Adipose tissue (tissue), 3 donors: ENCODE data around the gene DCTN2. TPM values are rescaled to one million over a fixed set of nuclear protein-coding genes. Genes with fewer than 3 reads are reported as not detected.
"Not testable (repeated sequence)": the region's sequence is repeated elsewhere in the genome, so short reads cannot be mapped to it uniquely, and the experiment has no call there.

Experiments
- H3K27ac ChIP-seq: one replicate; pipeline ENCODE4 v1.5.1; 2013; ENCODE audit warnings: low read depth, low read length
- WGBS, 3 donors: extraction: QIAGEN DNeasy Blood & Tissue Kit; methylation state at CpG; one replicate each; pipeline ENCODE4 v1.1.7; 2013; 5-methylcytosine and 5-hydroxymethylcytosine counted together
- polyA plus RNA-seq, 3 donors: library from polyadenylated mRNA; stranded (reverse); fragments of 200-250 nt; gene quantifications; one replicate each; pipeline ENCODE4 v1.2.3, GENCODE V29; 2013
- donor health status: healthy with polysubstance abuse.
- donor health status: Bipolar disorder and iron deficiency.
- donor health status: healthy.

The DCTN2 gene
- polyA plus RNA-seq, 3 donors, result 88.6 to 95.1 (median 93.2) TPM

DNA sequence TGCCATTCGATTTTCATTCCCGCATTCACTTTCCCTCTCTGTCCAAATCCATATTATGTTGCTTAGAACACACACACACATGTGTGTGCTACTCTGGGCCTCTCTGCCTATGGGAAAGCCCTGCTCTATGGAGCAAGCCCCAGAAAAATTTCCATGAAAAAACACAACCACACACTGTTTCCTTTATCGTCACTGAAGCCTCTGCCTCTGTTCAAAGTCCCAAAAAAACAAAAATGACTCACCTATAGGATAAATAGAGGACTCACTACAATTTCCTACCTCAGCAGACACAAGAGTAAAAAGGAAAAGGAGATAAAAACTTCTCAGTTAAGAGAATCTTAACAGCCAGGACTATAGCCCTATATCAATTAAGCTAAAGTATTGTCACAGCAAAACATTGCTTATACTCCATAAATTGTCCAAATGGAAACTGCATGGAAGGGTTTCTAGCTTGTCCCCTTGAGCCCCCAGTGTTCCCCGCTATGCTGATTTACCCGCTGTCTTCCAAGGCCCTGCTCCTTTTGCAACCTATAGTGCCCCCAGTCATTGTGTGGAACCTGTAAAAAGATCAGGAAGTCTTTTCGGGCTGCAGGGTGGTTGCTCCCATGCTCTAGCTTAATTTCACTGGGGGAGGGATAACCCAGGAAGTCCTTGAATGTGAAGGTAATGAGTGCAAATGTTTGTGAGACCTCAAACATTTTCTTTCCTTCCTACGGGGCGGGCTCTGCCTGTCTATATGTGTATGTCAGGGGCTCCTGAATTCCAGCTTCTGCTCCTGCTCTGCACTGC is 32.9 kb upstream of the DCTN2 start:
- H3K27ac ChIP-seq, result no peak overlapping the region
- WGBS, 3 donors, result 80 to 89% (median 88%) methylated on average over 8 of the region's 8 CpGs

DNA sequence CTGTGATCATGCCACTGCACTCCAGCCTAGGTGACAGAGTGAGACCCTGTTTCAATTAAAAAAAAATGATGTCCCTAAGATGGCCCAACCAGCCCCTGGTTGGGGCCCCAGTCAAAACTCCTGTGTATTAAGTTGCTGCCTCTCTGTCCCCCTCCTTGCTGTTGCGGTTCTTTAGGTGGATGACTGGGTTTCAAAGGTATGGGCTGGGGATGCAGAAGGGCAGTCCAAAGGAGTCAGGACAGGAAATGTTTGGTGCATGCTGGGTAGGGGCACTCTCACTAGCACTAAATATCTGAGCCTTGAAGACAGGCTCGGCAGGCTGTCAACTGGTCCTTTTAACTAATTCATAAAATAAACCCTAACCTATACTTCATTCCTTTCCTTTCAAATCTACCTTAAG is 32.0 kb upstream of the DCTN2 start:
- 73 to 87% (median 84%) methylated on average over 2 of the region's 2 CpGs for WGBS, 3 donors
- H3K27ac ChIP-seq, result no peak overlapping the region

DNA sequence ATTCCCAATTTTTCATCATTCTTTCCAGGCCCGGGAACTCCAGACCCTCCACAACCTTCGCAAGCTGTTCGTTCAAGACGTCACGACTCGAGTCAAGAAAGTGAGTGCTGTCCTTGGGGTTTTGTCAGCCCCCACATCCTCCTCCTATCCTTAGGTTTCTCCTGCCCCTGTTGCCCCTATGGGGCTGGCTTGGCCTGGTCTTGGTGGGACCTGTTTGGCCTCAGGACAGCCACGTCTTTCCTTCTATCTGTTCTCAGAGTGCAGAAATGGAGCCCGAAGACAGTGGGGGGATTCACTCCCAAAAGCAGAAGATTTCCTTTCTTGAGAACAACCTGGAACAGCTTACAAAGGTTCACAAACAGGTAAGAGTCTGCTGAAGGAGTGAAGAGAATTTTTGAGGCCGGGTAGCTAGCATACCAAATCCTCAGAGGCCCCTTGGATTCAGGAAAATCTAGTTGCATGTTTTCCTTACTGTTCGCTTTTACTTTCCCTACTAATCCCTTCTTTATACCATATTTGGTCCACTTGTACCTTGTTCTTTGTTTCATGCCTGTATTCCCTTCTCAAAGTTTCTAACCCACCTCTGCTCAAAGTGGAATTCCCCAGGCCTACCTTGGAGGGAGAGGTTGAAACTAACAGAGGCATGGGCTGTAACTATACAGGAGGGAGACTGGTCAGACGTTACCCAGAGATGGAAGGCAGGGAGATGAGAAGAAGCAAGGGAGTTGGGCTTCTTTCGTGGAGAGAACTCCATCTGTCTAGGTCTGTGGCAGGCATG is 31.2 kb upstream of the DCTN2 start:
- no peak overlapping the region for H3K27ac ChIP-seq
- WGBS, 3 donors, result 80 to 88% (median 87%) methylated on average over 12 of the region's 12 CpGs

DNA sequence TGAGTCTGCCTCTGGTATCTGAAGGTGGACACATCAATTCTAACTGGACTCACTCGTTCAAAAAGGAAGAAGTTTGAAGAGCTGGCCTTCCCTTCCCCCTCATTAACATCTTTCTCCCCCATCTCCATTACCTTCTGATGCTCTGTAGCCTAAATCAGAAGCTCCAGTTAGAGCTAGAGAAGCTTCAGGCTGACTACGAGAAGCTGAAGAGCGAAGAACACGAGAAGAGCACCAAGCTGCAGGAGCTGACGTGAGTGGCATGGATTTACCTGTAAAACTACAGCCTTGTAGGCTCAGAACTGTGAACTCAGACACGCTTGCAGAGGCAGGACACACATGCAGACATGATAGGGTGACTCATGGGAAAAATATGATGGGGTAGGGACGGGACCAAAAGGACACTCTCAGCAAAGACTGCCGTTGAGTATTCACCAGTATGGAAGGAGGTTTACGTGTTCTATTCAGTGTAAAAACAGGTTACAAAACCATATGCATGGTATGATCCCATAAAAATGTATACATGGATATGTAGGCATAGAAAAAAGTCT is 29.7 kb upstream of the DCTN2 start:
- no peak overlapping the region for H3K27ac ChIP-seq
- 76 to 79% (median 78%) methylated on average over 9 of the region's 9 CpGs for WGBS, 3 donors

DNA sequence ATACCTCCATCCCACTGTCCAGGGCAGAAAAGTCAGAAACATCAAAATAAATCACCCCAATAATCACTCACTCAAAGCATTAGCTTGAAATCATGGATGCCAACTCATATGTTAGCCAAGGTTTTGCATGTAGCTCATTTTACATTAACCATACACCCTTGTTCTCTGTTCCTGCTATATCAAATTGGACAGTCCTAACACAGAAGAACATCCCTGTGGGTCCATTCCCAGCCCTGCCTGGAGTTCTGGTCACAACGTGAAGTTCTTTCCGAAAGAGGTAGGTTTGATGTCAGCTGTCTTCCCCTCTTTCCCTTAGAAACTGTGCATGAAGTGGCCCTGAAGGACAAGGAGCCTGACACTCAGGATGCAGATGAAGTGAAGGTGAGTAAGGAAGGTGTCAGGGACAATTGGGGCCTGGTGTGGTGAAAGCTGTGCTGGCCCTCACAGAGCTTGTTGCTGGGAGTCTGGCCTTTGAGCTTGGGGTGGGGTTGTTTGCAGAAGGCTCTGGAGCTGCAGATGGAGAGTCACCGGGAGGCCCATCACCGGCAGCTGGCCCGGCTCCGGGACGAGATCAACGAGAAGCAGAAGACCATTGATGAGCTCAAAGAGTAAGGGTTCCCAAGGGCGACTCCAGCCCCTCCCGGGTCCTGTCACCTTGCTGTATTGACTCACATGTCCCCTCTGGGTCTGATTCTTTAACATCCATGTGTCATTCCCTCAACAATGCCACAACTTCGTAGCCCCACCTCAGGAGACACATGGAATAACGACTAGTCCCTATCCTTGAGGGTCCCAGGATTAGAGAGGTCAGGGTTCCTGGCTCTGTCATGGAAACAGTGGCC is 29.0 kb upstream of the DCTN2 start:
- no peak overlapping the region for H3K27ac ChIP-seq
- 73 to 87% (median 86%) methylated on average over 12 of the region's 12 CpGs for WGBS, 3 donors

DNA sequence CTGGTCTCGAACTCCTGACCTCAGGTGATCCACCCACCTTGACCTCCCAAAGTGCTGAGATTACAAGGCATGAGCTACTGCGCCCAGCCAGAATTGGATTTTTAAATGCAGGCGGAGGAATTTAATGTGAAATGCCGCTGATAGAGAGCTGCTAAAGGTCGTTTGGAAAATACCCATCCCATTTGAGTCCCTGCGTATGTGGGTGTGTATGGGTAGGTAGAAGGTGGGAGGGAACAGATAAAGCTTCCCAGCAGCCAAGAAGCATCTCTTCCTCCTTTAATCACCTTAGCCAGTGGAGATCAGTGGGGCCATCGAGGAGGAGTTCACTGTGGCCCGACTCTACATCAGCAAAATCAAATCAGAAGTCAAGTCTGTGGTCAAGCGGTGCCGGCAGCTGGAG is 27.8 kb upstream of the DCTN2 start:
- 81 to 89% (median 88%) methylated on average over 10 of the region's 10 CpGs for WGBS, 3 donors

DNA sequence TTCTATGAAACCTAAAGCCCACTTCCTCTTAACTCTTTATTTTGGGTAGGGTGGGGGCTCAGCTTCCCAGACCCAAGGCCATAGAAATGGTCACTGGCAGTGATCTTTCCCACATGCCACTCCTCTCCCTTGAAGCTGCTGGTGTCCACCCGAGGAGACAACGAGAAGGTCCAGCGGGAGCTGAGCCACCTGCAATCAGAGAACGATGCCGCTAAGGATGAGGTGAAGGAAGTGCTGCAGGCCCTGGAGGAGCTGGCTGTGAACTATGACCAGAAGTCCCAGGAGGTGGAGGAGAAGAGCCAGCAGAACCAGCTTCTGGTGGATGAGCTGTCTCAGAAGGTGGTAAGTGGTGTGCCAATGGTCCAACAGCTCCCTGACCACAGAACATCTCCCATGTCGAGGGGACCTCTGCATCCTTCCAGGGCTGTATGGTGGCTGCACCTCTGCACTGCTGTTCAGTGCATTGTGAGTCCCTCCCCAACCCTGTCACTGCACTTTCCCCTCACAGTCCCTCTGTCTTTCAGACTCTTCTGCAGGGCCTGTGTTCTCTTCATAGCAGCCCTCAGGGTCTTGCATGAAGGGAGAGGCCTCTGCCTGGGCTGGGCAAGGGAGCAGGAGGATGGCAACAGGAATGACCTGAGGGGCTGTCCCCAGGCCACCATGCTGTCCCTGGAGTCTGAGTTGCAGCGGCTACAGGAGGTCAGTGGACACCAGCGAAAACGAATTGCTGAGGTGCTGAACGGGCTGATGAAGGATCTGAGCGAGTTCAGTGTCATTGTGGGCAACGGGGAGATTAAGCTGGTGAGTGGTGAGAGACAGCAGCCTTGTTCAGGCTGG is 25.2 kb upstream of the DCTN2 start:
- WGBS, 3 donors, result 84 to 90% (median 86%) methylated on average over 12 of the region's 12 CpGs
- no peak overlapping the region for H3K27ac ChIP-seq

More for the DNA sequence above, 27.8 kb upstream of the DCTN2 start:
- no peak overlapping the region for H3K27ac ChIP-seq

DNA sequence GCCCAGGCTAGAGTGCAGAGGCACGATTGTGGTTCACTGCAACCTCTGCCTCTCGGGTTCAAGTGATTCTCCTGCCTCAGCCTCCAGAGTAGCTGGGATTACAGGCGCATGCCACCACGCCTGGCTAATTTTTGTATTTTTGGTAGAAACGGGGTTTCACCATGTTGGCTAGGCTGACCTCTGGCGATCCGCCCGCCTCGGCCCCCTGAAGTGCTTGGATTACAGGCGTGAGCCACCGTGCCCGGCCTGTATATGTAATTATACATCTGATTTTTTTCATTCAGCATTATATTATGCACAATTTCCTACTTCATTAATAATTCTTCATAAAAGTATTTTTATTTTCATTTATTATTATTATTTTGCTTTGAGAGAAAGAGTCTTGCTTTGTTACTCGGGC is 23.4 kb upstream of the DCTN2 start:
- WGBS, 3 donors, result 85 to 90% (median 87%) methylated on average over 13 of the region's 13 CpGs
- H3K27ac ChIP-seq, result not testable (repeated sequence)

DNA sequence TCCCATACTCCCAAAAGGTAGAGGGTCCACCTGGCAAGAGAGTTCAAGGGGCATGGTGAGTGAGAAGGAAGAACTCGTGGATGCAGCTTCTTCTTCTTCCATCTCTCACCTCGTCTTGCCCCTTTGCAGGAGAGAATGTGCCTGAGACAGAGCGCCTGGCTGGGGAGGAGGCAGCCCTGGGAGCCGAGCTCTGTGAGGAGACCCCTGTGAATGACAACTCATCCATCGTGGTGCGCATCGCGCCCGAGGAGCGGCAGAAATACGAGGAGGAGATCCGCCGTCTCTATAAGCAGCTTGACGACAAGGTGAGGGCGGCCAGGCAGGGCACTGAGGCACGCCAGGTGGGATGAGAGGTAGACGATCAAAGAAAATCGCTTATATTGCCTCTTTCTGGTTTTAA is 22.9 kb upstream of the DCTN2 start:
- H3K27ac ChIP-seq, result no peak overlapping the region
- 82 to 89% (median 86%) methylated on average over 18 of the region's 18 CpGs for WGBS, 3 donors

DNA sequence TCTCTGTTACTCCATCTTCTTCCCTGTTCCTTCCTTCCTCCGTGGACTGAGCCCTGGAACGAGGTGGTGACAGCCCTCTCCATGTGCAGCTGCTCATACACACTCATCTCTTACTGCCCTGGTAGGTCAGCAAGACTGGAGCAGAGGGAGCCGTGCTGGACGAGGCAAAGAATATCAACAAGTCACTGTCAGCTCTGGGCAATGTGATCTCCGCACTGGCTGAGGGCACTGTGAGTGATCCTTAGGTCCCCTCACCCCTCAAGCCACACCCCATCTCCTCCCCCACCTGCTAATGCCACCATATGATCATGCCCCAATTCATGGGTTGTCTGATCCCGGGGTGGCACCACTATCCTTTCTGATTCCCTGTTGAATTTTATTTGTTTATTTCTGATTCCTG is 21.8 kb upstream of the DCTN2 start:
- WGBS, 3 donors, result 68 to 74% (median 70%) methylated on average over 6 of the region's 6 CpGs
- H3K27ac ChIP-seq, result no peak overlapping the region

DNA sequence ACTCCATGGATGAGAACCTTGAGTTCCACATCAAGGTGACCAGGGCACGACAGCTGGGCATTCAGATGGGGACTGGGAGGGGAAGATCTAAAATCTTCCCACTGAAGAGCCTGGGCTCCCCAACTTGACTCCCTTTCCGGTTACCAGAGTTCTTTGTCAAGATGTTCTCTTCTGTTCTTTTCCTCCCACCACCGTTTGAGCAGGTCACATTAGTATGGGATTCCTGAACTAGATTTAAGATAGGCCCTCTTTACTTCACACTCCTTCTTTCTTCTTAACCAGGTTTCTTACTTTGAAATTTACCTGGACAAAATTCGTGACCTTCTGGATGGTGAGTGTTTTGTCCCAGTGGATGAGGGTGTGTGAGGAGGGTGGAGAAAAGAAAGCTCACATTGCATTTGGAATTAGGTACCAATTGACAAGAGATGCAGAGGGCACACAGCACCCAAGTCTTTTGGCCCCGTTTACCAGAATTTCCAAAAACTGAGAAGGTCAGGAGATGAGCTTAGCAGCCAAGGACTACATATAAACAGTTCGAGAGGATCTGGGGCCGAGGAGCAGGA is 17.3 kb upstream of the DCTN2 start:
- 79 to 87% (median 85%) methylated on average over 7 of the region's 7 CpGs for WGBS, 3 donors
- H3K27ac ChIP-seq, result no peak overlapping the region

DNA sequence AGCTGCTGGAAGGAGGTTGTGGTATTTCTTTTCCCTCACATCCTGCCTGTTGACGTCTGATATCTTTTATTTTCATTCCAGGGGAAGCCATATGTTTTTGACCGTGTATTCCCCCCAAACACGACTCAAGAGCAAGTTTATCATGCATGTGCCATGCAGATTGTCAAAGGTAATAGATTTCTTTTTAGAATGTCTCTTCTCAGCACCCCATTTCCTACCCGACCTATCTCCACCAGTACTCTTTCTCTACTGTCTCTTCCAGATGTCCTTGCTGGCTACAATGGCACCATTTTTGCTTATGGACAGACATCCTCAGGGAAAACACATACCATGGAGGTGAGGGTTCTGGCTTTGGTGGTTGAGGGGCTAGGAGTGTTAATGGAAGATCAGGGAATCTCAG is 16.4 kb upstream of the DCTN2 start:
- H3K27ac ChIP-seq, result no peak overlapping the region
- 39 to 63% (median 50%) methylated on average over 4 of the region's 4 CpGs for WGBS, 3 donors

DNA sequence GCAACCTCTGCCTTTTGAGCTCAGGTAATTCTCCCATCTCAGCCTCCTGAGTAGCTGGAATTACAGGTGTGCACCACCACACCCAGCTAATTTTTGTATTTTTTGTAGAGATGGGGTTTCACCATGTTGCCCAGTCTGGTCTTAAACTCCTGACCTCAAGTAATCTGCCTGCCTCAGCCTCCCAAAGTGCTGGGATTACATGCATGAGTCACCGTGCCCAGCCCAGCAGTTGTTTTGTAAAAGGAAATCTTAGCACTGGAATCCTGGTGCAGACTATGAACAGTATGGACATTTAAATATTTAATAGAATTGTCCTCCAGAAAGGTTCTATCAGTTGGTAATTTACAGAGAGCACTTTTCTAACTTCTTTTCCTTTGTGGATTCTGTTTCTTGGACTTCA is 14.1 kb upstream of the DCTN2 start:
- H3K27ac ChIP-seq, result not testable (repeated sequence)
- 84 to 89% (median 85%) methylated on average over 1 of the region's 1 CpG for WGBS, 3 donors

DNA sequence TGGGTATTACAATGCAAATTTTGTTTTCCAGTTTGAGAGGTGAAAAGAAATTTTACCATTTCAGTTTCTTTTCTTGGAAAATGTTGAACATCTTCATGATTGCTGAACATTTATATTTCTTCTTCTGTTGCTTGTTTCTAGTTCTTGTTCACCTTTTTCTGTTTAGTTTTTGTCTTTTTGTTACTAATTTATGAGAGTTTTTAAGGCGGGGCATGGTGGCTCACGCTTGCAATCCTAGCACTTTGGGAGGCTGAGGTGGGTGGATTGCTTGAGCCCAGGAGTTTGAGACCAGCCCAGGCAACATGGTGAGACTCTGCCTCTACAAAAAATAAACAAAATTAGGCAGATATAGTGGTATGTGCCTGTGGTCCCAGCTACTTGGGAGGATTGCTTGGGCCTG is 13.5 kb upstream of the DCTN2 start:
- 89 to 93% (median 92%) methylated on average over 2 of the region's 2 CpGs for WGBS, 3 donors
- H3K27ac ChIP-seq, result no peak overlapping the region

DNA sequence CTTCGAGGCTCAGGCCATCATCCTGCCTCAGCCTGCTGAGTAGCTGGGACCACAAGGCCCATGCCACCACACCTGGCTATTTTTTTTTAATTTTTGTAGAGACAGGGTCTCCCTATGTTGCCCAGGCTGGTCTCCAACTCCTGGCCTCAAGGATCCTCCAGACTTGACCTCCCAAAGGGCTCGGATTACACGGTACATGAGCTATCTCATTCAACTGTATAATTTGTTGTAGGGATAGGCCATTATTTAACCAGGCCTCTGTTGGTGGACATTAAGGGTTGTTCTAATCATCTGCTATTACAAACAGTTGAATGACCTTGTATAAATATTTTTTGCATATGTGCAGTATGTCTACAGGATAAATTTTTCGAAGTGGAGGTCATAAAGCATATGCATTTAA is 11.9 kb upstream of the DCTN2 start:
- H3K27ac ChIP-seq, result no peak overlapping the region
- 82 to 89% (median 86%) methylated on average over 4 of the region's 4 CpGs for WGBS, 3 donors

DNA sequence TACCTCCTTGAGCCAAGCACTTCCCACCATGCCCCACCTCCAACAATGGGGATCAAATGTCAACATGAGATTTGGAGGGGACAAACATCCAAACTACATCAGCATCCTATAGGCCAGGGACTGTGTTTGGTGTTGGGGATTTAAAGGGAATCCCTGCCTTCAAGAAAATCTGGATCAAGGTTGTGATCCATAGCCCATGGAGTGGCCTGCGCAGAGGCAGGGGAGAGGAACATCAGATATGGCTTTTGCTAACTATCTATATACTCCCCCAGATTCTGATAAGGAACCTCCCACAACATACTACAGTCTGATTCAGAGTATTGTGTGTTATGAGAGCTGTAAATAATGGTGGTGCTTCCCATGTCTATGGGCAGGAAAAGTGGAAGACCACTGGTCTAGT is 7.9 kb upstream of the DCTN2 start:
- no peak overlapping the region for H3K27ac ChIP-seq
- 98 to 100% (median 100%) methylated on average over 1 of the region's 1 CpG for WGBS, 3 donors

DNA sequence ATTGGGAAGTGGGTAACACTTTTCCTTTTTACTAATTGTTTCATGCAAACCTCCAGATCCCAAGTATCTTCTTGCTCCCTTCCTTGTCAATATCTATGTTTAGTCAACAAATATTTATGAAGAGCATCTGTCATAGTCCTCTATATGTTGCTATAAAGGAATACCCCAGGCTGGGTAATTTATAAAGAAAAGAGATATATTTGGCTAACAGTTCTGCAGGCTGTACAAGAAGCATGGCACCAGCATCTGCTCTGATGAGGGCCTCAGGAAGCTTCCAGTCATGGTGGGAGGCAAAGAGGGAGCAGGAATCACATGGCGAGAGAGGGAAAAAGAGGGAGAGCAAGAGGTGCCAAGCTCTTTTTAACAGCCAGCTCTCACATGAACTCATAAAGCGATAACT is 7.5 kb upstream of the DCTN2 start:
- 90 to 95% (median 91%) methylated on average over 2 of the region's 2 CpGs for WGBS, 3 donors
- no peak overlapping the region for H3K27ac ChIP-seq
